Smooth muscle cell (in vitro differentiated cells): ENCODE data around the gene OR8B2. TPM values are rescaled to one million over a fixed set of nuclear protein-coding genes. Genes with fewer than 3 reads are reported as not detected.

ENCODE experiments used
- DNase-seq: peaks from one replicate; lab custom pipeline; 2025; ENCODE audit not compliant: unreplicated experiment; lab: John Stamatoyannopoulos, UW
- H2AFZ ChIP-seq: fragments of 200-600 bp; sonication (generic); 2 replicates; pipeline ENCODE4 v1.6.0; 2016; ENCODE audit warnings: antibody characterized with exemption, low read depth, mild to moderate bottlenecking
- H3F3A ChIP-seq: fragments of 200-600 bp; sonication (generic); 2 replicates; pipeline ENCODE4 v1.6.0; 2017; ENCODE audit warnings: antibody characterized with exemption, low read depth
- H3K27ac ChIP-seq: fragments of 200-600 bp; sonication (generic); 2 replicates; pipeline ENCODE4 v1.5.1; 2016; ENCODE audit warnings: low read depth, mild to moderate bottlenecking
- H3K27me3 ChIP-seq: fragments of 200-600 bp; sonication (generic); 2 replicates; pipeline ENCODE4 v1.6.1; 2016; ENCODE audit warnings: low read depth, mild to moderate bottlenecking
- H3K36me3 ChIP-seq: fragments of 200-600 bp; sonication (generic); 2 replicates; pipeline ENCODE4 v1.5.1; 2016; ENCODE audit warnings: low read depth
- H3K4me1 ChIP-seq: fragments of 200-600 bp; sonication (generic); 2 replicates; pipeline ENCODE4 v1.5.1; 2016; ENCODE audit warnings: low read depth
- H3K4me2 ChIP-seq: fragments of 200-600 bp; sonication (generic); 2 replicates; pipeline ENCODE4 v1.6.0; 2016; ENCODE audit warnings: mild to moderate bottlenecking
- H3K4me3 ChIP-seq: fragments of 200-600 bp; sonication (generic); 2 replicates; pipeline ENCODE4 v1.5.1; 2016; ENCODE audit warnings: mild to moderate bottlenecking
- H3K79me2 ChIP-seq: fragments of 200-600 bp; sonication (generic); 2 replicates; pipeline ENCODE4 v1.6.0; 2016; ENCODE audit warnings: low read depth, mild to moderate bottlenecking
- H3K9ac ChIP-seq: fragments of 200-600 bp; sonication (generic); 2 replicates; pipeline ENCODE4 v1.6.0; 2016; ENCODE audit warnings: low read depth
- H3K9me3 ChIP-seq: fragments of 200-600 bp; sonication (generic); replicated peaks from 2 replicates; pipeline ENCODE4 v1.5.1; 2016; ENCODE audit warnings: low read depth
- H4K20me1 ChIP-seq: fragments of 200-600 bp; sonication (generic); 2 replicates; pipeline ENCODE4 v1.6.0; 2016; ENCODE audit warnings: low read depth
- CTCF ChIP-seq: fragments of 200-600 bp; sonication (generic); IDR thresholded peaks from 2 replicates; pipeline ENCODE4 v1.5.1; 2017; ENCODE audit warnings: borderline replicate concordance, mild to moderate bottlenecking, antibody characterized with exemption; ENCODE audit not compliant: insufficient read depth, poor library complexity, severe bottlenecking
- WGBS: methylation state at CpG from one replicate; pipeline ENCODE4 v1.1.7; 2016; ENCODE audit warnings: low lambda C conversion rate; 5-methylcytosine and 5-hydroxymethylcytosine counted together
- polyA plus RNA-seq: library from polyadenylated mRNA; unstranded; fragments of >200 nt; fragmentation: Nextera tagmentation; extraction: Ambion mirVana; gene quantifications from 2 replicates; pipeline ENCODE4 v1.2.1, GENCODE V29; 2016
- total RNA-seq: library from RNA; depleted of rRNA; stranded (reverse); fragments of >200 nt; gene quantifications from 2 replicates; pipeline ENCODE4 v1.2.3, GENCODE V29; 2014

Gene OR8B2
- total and polyA plus RNA-seq, 2 experiments from 2014 or later = not detected

- no peaks in the 10 kb centered on the region for H3K79me2 ChIP-seq
- TF ChIP-seq CTCF = no peak
- H3K4me2 ChIP-seq = no peak overlapping the region
- no peak overlapping the region for H3K27ac ChIP-seq
- no peaks in the 10 kb centered on the region for H3K27me3 ChIP-seq
- WGBS = 84% methylated on average over 6 of the region's 6 CpGs
- no peak for DNase-seq
- H4K20me1 ChIP-seq = no peaks in the 10 kb centered on the region
- H3K9ac ChIP-seq = no peak overlapping the region
- H3K4me1 ChIP-seq = no peaks in the 10 kb centered on the region
- no peak overlapping the region for H3K4me3 ChIP-seq
- no peak overlapping the region for H2AFZ ChIP-seq
- H3F3A ChIP-seq = no peaks in the 10 kb centered on the region
- no peaks in the 10 kb centered on the region for H3K36me3 ChIP-seq
- H3K9me3 ChIP-seq = no peaks in the 10 kb centered on the region
These were observed 44.7 kb downstream of the OR8B2 start for GRCh38 chr11:124339396-124340141.

Other genes starting within 250 kb of the OR8B2 start
- gene OR10D3, start 201.2 kb downstream of the OR8B2 start, total RNA-seq = not detected in 2 replicates
- not detected in 2 replicates for gene OR10D3, start 201.2 kb downstream of the OR8B2 start, polyA plus RNA-seq
- not detected in 2 replicates for gene OR8G1, start 143.4 kb downstream of the OR8B2 start, total RNA-seq
- not detected in 2 replicates for gene OR8G1, start 143.4 kb downstream of the OR8B2 start, polyA plus RNA-seq
- not detected in 2 replicates for gene OR8G5, start 128.1 kb downstream of the OR8B2 start, total RNA-seq
- not detected in 2 replicates for gene OR8G5, start 128.1 kb downstream of the OR8B2 start, polyA plus RNA-seq
- not detected in 2 replicates for gene OR8D1, start 70.5 kb downstream of the OR8B2 start, total RNA-seq
- not detected in 2 replicates for gene OR8D1, start 70.5 kb downstream of the OR8B2 start, polyA plus RNA-seq
- gene OR8D2, start 64.3 kb downstream of the OR8B2 start, total RNA-seq = not detected in 2 replicates
- gene OR8D2, start 64.3 kb downstream of the OR8B2 start, polyA plus RNA-seq = not detected in 2 replicates
- not detected in 2 replicates for gene OR8B3, start 14.5 kb upstream of the OR8B2 start, total RNA-seq
- not detected in 2 replicates for gene OR8B3, start 14.5 kb upstream of the OR8B2 start, polyA plus RNA-seq
- gene OR8B4, start 40.4 kb upstream of the OR8B2 start, total RNA-seq = not detected in 2 replicates
- gene OR8B4, start 40.4 kb upstream of the OR8B2 start, polyA plus RNA-seq = not detected in 2 replicates
- 0.04 TPM in 1 of 2 replicates, not detected in the other for gene OR8B8, start 61.2 kb upstream of the OR8B2 start, total RNA-seq
- not detected in 2 replicates for gene OR8B8, start 61.2 kb upstream of the OR8B2 start, polyA plus RNA-seq
- not detected in 2 replicates for gene OR8B12, start 159.2 kb upstream of the OR8B2 start, total RNA-seq
- gene OR8B12, start 159.2 kb upstream of the OR8B2 start, polyA plus RNA-seq = not detected in 2 replicates
- gene OR8A1, start 185.5 kb upstream of the OR8B2 start, total RNA-seq = not detected in 2 replicates
- gene OR8A1, start 185.5 kb upstream of the OR8B2 start, polyA plus RNA-seq = not detected in 2 replicates
- gene PANX3, start 226.9 kb upstream of the OR8B2 start, total RNA-seq = not detected in 2 replicates
- gene PANX3, start 226.9 kb upstream of the OR8B2 start, polyA plus RNA-seq = not detected in 2 replicates
- 23.4 and 30.6 TPM in 2 replicates for gene TBRG1, start 238.4 kb upstream of the OR8B2 start, total RNA-seq
- gene TBRG1, start 238.4 kb upstream of the OR8B2 start, polyA plus RNA-seq = 28.5 and 28.9 TPM in 2 replicates